H1 (cell line): ENCODE measurements around the gene WDR91. TPM values are rescaled to one million over a fixed set of nuclear protein-coding genes. Genes with fewer than 3 reads are reported as not detected.

Experiments used
- CTCF ChIA-PET: fragments of 300-600 bp; sonication (Branson Sonifier 250); formaldehyde crosslinking; loops from one replicate; lab custom pipeline; 2021; ENCODE audit not compliant: partially characterized antibody; lab: Charles Lee
- POLR2A ChIA-PET: fragments of 300-600 bp; sonication (Branson Sonifier 250); formaldehyde crosslinking; loops from one replicate; lab custom pipeline; 2021; ENCODE audit warnings: inconsistent platforms; ENCODE audit not compliant: partially characterized antibody; lab: Charles Lee
- DNase-seq, 2 experiments: peaks; one replicate each; pipeline versions ENCODE4 v3.0.0 to v3.0.0-alpha.2; 2010 to 2022; ENCODE audit warnings: low spot score in 2 of 2, low read depth in 1 of 2, mixed read lengths in 1 of 2
- FAIRE-seq: peaks from 2 replicates; lab custom pipeline; 2011; peaks lifted over from hg19 to GRCh38; lab: Jason Lieb, UNC
- H2AFZ ChIP-seq: 2 replicates; pipeline ENCODE4 v1.8.1; 2012; ENCODE audit warnings: low read length, inconsistent platforms
- H2AK5ac ChIP-seq: 2 replicates; pipeline ENCODE4 v1.6.1; 2013; ENCODE audit warnings: low read depth, low read length
- H2BK120ac ChIP-seq: replicated peaks from 2 replicates; pipeline ENCODE3; 2013; ENCODE audit warnings: low read depth, low read length, inconsistent platforms
- H2BK12ac ChIP-seq: 2 replicates; pipeline ENCODE4 v1.6.1; 2013; ENCODE audit warnings: low read depth, low read length
- H2BK15ac ChIP-seq: 2 replicates; pipeline ENCODE4 v1.6.1; 2013; ENCODE audit warnings: low read length
- H2BK20ac ChIP-seq: 2 replicates; pipeline ENCODE4 v1.6.1; 2013; ENCODE audit warnings: low read length
- H2BK5ac ChIP-seq: 2 replicates; pipeline ENCODE4 v1.6.1; 2013; ENCODE audit warnings: low read depth, low read length
- H3K14ac ChIP-seq: 2 replicates; pipeline ENCODE4 v1.6.1; 2013; ENCODE audit warnings: inconsistent platforms; ENCODE audit not compliant: insufficient read length
- H3K18ac ChIP-seq: 2 replicates; pipeline ENCODE4 v1.6.1; 2013; ENCODE audit warnings: low read length; ENCODE audit errors: extremely low read depth
- H3K23ac ChIP-seq: 2 replicates; pipeline ENCODE4 v1.6.1; 2013; ENCODE audit warnings: inconsistent platforms; ENCODE audit not compliant: insufficient read length
- H3K23me2 ChIP-seq: 2 replicates; pipeline ENCODE4 v1.6.1; 2013; ENCODE audit warnings: low read depth, low read length
- H3K27ac ChIP-seq: 2 replicates; pipeline ENCODE4 v1.6.1; 2011; ENCODE audit warnings: low read depth, low read length, inconsistent platforms
- H3K27me3 ChIP-seq, 4 experiments: replicated peaks in 1 of 4; 1 replicate in 1 of 4; 2 replicates in 3 of 4; pipeline versions ENCODE4 v1.6.1 to v1.8.1; 2011 to 2013; ENCODE audit warnings: low read length in 3 of 4, mild to moderate bottlenecking in 3 of 4, inconsistent platforms in 2 of 4, mixed read lengths in 2 of 4, moderate library complexity in 1 of 4; ENCODE audit not compliant: control insufficient read depth in 3 of 4, insufficient read depth in 3 of 4; ENCODE audit errors: extremely low read depth in 1 of 4
- H3K36me3 ChIP-seq, 4 experiments: 2 replicates each; pipeline versions ENCODE4 v1.6.1 to v1.8.1; 2011 to 2013; ENCODE audit warnings: mild to moderate bottlenecking in 4 of 4, low read length in 3 of 4, moderate library complexity in 2 of 4, control low read depth in 1 of 4, inconsistent platforms in 1 of 4; ENCODE audit not compliant: insufficient read depth in 4 of 4, control insufficient read depth in 2 of 4
- H3K4ac ChIP-seq: replicated peaks from 2 replicates; pipeline ENCODE3; 2013; ENCODE audit warnings: low read length, low read depth, mixed read lengths, inconsistent platforms; ENCODE audit not compliant: insufficient read length
- H3K4me1 ChIP-seq, 4 experiments: replicated peaks in 1 of 4; 1 replicate in 1 of 4; 2 replicates in 3 of 4; pipeline versions ENCODE4 v1.6.1 to v1.8.1; 2011 to 2013; ENCODE audit warnings: low read length in 3 of 4, inconsistent platforms in 2 of 4, mixed read lengths in 1 of 4; ENCODE audit not compliant: insufficient read depth in 4 of 4, control insufficient read depth in 3 of 4
- H3K4me2 ChIP-seq, 2 experiments: 2 replicates each; pipeline versions ENCODE4 v1.6.1 to v1.8.1; 2011 to 2013; ENCODE audit warnings: low read depth in 2 of 2, low read length in 2 of 2, control low read depth in 1 of 2, inconsistent platforms in 1 of 2, mild to moderate bottlenecking in 1 of 2; ENCODE audit not compliant: insufficient read depth in 1 of 2
- H3K4me3 ChIP-seq, 4 experiments: fragments of 200-600, 300-600 bp in 1 of 4; sonication (generic), shearing (Covaris generic), sonication (Bioruptor Twin) in 1 of 4; 2 replicates each; pipeline versions ENCODE4 v1.5.1 to v1.8.1; 2011 to 2016; ENCODE audit warnings: low read length in 4 of 4, low read depth in 3 of 4, control low read depth in 2 of 4, inconsistent platforms in 2 of 4, mild to moderate bottlenecking in 2 of 4, mixed read lengths in 1 of 4, moderate library complexity in 1 of 4; ENCODE audit not compliant: insufficient read depth in 2 of 4; ENCODE audit errors: extremely low read depth in 1 of 4
- H3K56ac ChIP-seq: replicated peaks from 2 replicates; pipeline ENCODE3; 2013; ENCODE audit warnings: low read depth, mild to moderate bottlenecking, mixed read lengths, low read length, inconsistent platforms; ENCODE audit not compliant: insufficient read length
- H3K79me1 ChIP-seq: 2 replicates; pipeline ENCODE4 v1.6.1; 2013; ENCODE audit warnings: low read depth, low read length, control low read depth
- H3K79me2 ChIP-seq, 2 experiments: 2 replicates each; pipeline versions ENCODE4 v1.6.1 to v1.8.1; 2012 to 2013; ENCODE audit warnings: low read length in 2 of 2, mild to moderate bottlenecking in 2 of 2, inconsistent platforms in 1 of 2; ENCODE audit not compliant: insufficient read depth in 2 of 2, control insufficient read depth in 1 of 2
- H3K9ac ChIP-seq, 4 experiments: replicated peaks in 1 of 4; 1 replicate in 1 of 4; 2 replicates in 3 of 4; pipeline versions ENCODE4 v1.6.1 to v1.8.1; 2011 to 2013; ENCODE audit warnings: low read depth in 3 of 4, low read length in 3 of 4, control low read depth in 2 of 4, mild to moderate bottlenecking in 2 of 4, moderate library complexity in 2 of 4, inconsistent platforms in 1 of 4; ENCODE audit errors: extremely low read depth in 1 of 4
- H3K9me3 ChIP-seq, 2 experiments: 2 replicates each; pipeline versions ENCODE4 v1.6.1 to v1.8.1; 2012 to 2013; ENCODE audit warnings: mild to moderate bottlenecking in 2 of 2, moderate library complexity in 2 of 2, control low read depth in 1 of 2, inconsistent platforms in 1 of 2, low read depth in 1 of 2, low read length in 1 of 2, mixed read lengths in 1 of 2; ENCODE audit not compliant: insufficient read depth in 2 of 2
- H4K20me1 ChIP-seq, 2 experiments: replicated peaks in 1 of 2; 2 replicates each; pipeline versions ENCODE3 to v1.8.1; 2011 to 2013; ENCODE audit warnings: inconsistent platforms in 2 of 2, low read length in 2 of 2, mild to moderate bottlenecking in 1 of 2; ENCODE audit not compliant: insufficient read depth in 2 of 2, control insufficient read depth in 1 of 2
- H4K5ac ChIP-seq: 2 replicates; pipeline ENCODE4 v1.6.1; 2013; ENCODE audit warnings: low read length, low read depth, mixed read lengths, inconsistent platforms; ENCODE audit not compliant: insufficient read length
- H4K8ac ChIP-seq: 2 replicates; pipeline ENCODE4 v1.8.0; 2013; ENCODE audit warnings: mild to moderate bottlenecking, moderate library complexity, low read length, inconsistent platforms; ENCODE audit not compliant: insufficient read depth; ENCODE audit errors: extremely low read depth
- H4K91ac ChIP-seq: replicated peaks from 2 replicates; pipeline ENCODE3; 2013; ENCODE audit warnings: low read length, mixed read lengths, inconsistent platforms; ENCODE audit not compliant: insufficient read length
- BCL11A ChIP-seq, 2 experiments: IDR thresholded peaks; one replicate each; pipeline ENCODE4 v1.6.1; 2011; ENCODE audit warnings: low read depth in 2 of 2, low read length in 2 of 2, mild to moderate bottlenecking in 2 of 2
- CEBPB ChIP-seq: IDR thresholded peaks from 2 replicates; pipeline ENCODE4 v1.6.1; 2012; ENCODE audit warnings: low read depth, low read length
- GTF2F1 ChIP-seq: IDR thresholded peaks from 2 replicates; pipeline ENCODE4 v1.6.1; 2012; ENCODE audit warnings: low read depth, low read length, improper control_type of control experiment, borderline replicate concordance
- KDM4A ChIP-seq: IDR thresholded peaks from one replicate; pipeline ENCODE4 v1.7.1; 2012; ENCODE audit warnings: low read depth, mild to moderate bottlenecking, moderate library complexity, low read length, inconsistent platforms; ENCODE audit not compliant: severe bottlenecking
- NANOG ChIP-seq: IDR thresholded peaks from 2 replicates; pipeline ENCODE4 v1.6.1; 2011; ENCODE audit warnings: low read length, low read depth, mild to moderate bottlenecking, inconsistent platforms; ENCODE audit not compliant: insufficient read depth, poor library complexity, severe bottlenecking
- TAF1 ChIP-seq: IDR thresholded peaks from 2 replicates; pipeline ENCODE4 v1.6.1; 2011; ENCODE audit warnings: mild to moderate bottlenecking, low read depth, low read length
- WGBS, 2 experiments: shearing (Covaris generic) in 1 of 2; methylation state at CpG; one replicate each; pipeline versions ENCODE4 v1.1.6 to v1.1.7; 2013 to 2015; ENCODE audit warnings: low lambda C conversion rate in 2 of 2, mixed read lengths in 2 of 2, inconsistent platforms in 1 of 2, low coverage in 1 of 2, missing lambda C conversion rate in 1 of 2; ENCODE audit not compliant: insufficient replicate concordance in 2 of 2, insufficient coverage in 1 of 2, insufficient read length in 1 of 2; ENCODE audit errors: extremely low coverage in 1 of 2, missing lambda C conversion rate in 1 of 2; 5-methylcytosine and 5-hydroxymethylcytosine counted together
- polyA plus RNA-seq, 7 experiments: library from polyadenylated mRNA; depleted of rRNA in 3 of 7; stranded (reverse) in 5 of 7; unstranded in 2 of 7; fragments of >200 nt in 5 of 7; fragments of 200-250 nt in 2 of 7; gene quantifications; 1 replicate in 5 of 7; 2 replicates in 1 of 7; 4 replicates in 1 of 7; pipeline versions ENCODE4 v1.2.1 to v1.2.3, GENCODE V29; 2011 to 2013; ENCODE audit warnings: missing spikeins in 2 of 7, mixed read lengths in 2 of 7
- total RNA-seq: library from RNA; stranded (reverse); fragmentation: NEBNext Ultra II Directional; extraction: Animal tissue kit (Norgen Biotek cat#: 25700); gene quantifications from 2 replicates; pipeline ENCODE4 v1.2.1, GENCODE V29; 2021
- TF ChIP-seq, protein P1 (sequence below): IDR thresholded peaks from 2 replicates; pipeline ENCODE4 v1.6.1; 2012; ENCODE audit warnings: low read length, inconsistent platforms
- TF ChIP-seq, protein P2 (sequence below), 3 experiments: IDR thresholded peaks; 1 replicate in 2 of 3; 2 replicates in 1 of 3; pipeline versions ENCODE4 v1.5.1 to v1.6.1; 2011; ENCODE audit warnings: low read length in 3 of 3, mild to moderate bottlenecking in 3 of 3, inconsistent platforms in 2 of 3, low read depth in 1 of 3, moderate library complexity in 1 of 3; ENCODE audit not compliant: insufficient read depth in 1 of 3; ENCODE audit errors: control extremely low read depth in 1 of 3

WDR91 gene
- total and polyA plus RNA-seq, 2 of the 8 experiments (the other 6 are each of a cell fraction or from before 2014, with no cell fraction given): 8.2 to 14.7 TPM

DNA sequence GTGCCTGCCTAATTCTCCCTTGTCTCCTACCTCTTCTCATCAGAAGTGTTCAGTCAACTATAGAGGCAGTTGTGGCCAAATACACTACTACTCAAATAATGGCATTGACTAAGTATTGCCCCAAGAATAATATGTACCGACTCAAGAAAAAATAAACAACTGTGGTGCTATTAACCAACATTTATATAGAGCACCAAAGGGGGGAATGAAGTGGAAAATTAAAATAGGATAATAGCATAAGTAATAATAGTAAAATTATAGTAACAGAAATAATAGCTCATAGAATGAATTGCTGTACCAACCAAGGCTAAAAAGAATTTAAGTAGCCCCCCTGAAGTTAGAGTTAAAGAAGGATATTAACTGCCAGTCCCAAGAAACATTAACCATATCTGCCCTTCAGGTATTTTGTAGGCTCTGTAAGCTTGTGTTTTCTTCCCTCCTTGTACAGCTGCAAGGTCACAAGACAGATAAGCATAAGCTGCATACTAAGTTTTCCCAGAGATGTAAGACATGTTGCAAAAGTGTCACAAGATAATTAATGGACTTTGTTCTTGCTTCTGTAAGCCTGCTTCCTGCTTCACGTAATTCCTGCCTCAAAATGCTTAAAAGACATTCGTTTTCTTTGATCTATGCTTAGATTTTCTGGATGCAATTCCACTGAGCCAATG lies 29.9 kb downstream of the WDR91 start:
- H3K79me2 ChIP-seq: no peaks in the 10 kb centered on the region
- no peak overlapping the region for H2AFZ ChIP-seq
- no peak overlapping the region for H3K27ac ChIP-seq
- H3K79me1 ChIP-seq: no peaks in the 10 kb centered on the region
- H3K14ac ChIP-seq: no peak overlapping the region
- no peak overlapping the region for H3K4me2 ChIP-seq
- no peak overlapping the region for H2BK12ac ChIP-seq
- H4K5ac ChIP-seq: no peak overlapping the region
- peaks cover 0 to 13% (median 1%) of the 10 kb centered on the region in 4 experiments; a peak in 4 of 8 replicates for H3K36me3 ChIP-seq
- no peak overlapping the region for H2BK5ac ChIP-seq
- H4K20me1 ChIP-seq: no peaks in the 10 kb centered on the region
- no peaks in the 10 kb centered on the region for H3K27me3 ChIP-seq
- H4K8ac ChIP-seq: no peak overlapping the region
- no peak for DNase-seq
- no peak for FAIRE-seq
- H3K4me3 ChIP-seq: no peak overlapping the region
- H3K4me1 ChIP-seq: peaks cover 0 to 3% (median 2%) of the 10 kb centered on the region in 4 experiments; a peak in 3 of 7 replicates
- no peak overlapping the region for H3K23ac ChIP-seq
- no peak overlapping the region for H4K91ac ChIP-seq
- no peak overlapping the region for H3K9ac ChIP-seq
- no peak overlapping the region for H3K56ac ChIP-seq
- H3K9me3 ChIP-seq: peaks cover 22 to 35% of the 10 kb centered on the region in 2 experiments
- H3K18ac ChIP-seq: no peak overlapping the region
- no peak overlapping the region for H2AK5ac ChIP-seq
- no peak overlapping the region for H2BK120ac ChIP-seq
- POLR2A ChIA-PET: interaction anchor here (0.5 to 4.3 kb wide), 3 partner anchors 10 to 47 kb away, joined by 3 to 20 read pairs (median 7); partner anchors contain the start of gene CYREN
- H2BK15ac ChIP-seq: no peak overlapping the region
- H3K23me2 ChIP-seq: no peaks in the 10 kb centered on the region
- H3K4ac ChIP-seq: no peak overlapping the region
- no peak overlapping the region for H2BK20ac ChIP-seq
- WGBS, 2 experiments: 89% methylated on average over 3 of the region's 3 CpGs; no CpG with 5 or more reads in 1 of the 2 experiments
- CTCF ChIA-PET: interaction anchor here (0.5 to 2.1 kb wide), 3 partner anchors 11 to 180 kb away, joined by 3 to 5 read pairs (median 3); partner anchors contain the start of gene CYREN
- TF ChIP-seq GTF2F1 (no peak), BCL11A (IDR thresholded peaks at IDR 0.05; ENCODE audit: low read depth in 2 of 2, low read length in 2 of 2) (no peak), NANOG (no peak), CEBPB (no peak), TAF1 (no peak), KDM4A (no peak)
- TF ChIP-seq, protein P1, sequence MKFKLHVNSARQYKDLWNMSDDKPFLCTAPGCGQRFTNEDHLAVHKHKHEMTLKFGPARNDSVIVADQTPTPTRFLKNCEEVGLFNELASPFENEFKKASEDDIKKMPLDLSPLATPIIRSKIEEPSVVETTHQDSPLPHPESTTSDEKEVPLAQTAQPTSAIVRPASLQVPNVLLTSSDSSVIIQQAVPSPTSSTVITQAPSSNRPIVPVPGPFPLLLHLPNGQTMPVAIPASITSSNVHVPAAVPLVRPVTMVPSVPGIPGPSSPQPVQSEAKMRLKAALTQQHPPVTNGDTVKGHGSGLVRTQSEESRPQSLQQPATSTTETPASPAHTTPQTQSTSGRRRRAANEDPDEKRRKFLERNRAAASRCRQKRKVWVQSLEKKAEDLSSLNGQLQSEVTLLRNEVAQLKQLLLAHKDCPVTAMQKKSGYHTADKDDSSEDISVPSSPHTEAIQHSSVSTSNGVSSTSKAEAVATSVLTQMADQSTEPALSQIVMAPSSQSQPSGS: no peak
- TF ChIP-seq, protein P2, sequence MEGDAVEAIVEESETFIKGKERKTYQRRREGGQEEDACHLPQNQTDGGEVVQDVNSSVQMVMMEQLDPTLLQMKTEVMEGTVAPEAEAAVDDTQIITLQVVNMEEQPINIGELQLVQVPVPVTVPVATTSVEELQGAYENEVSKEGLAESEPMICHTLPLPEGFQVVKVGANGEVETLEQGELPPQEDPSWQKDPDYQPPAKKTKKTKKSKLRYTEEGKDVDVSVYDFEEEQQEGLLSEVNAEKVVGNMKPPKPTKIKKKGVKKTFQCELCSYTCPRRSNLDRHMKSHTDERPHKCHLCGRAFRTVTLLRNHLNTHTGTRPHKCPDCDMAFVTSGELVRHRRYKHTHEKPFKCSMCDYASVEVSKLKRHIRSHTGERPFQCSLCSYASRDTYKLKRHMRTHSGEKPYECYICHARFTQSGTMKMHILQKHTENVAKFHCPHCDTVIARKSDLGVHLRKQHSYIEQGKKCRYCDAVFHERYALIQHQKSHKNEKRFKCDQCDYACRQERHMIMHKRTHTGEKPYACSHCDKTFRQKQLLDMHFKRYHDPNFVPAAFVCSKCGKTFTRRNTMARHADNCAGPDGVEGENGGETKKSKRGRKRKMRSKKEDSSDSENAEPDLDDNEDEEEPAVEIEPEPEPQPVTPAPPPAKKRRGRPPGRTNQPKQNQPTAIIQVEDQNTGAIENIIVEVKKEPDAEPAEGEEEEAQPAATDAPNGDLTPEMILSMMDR (IDR thresholded peaks at IDR 0.05; ENCODE audit: control extremely low read depth in 1 of 3, insufficient read depth in 1 of 3, low read depth in 1 of 3, low read length in 3 of 3): no peak
